ENCODE results near the gene KIF1C. TPM values are rescaled to one million over a fixed set of nuclear protein-coding genes. Genes with fewer than 3 reads are reported as not detected.

The KIF1C gene
- total RNA-seq, 1 donor from 2014 or later: 68.4 TPM

Other genes starting within 250 kb of the KIF1C start
- not detected in 2 replicates for gene TM4SF5, start 226.1 kb upstream of the KIF1C start, total RNA-seq
- gene VMO1, start 211.6 kb upstream of the KIF1C start, total RNA-seq: not detected in 2 replicates
- gene GLTPD2, start 209.0 kb upstream of the KIF1C start, total RNA-seq: not detected in 2 replicates
- gene PSMB6, start 201.8 kb upstream of the KIF1C start, total RNA-seq: 205 and 208 TPM in 2 replicates
- gene PLD2, start 190.8 kb upstream of the KIF1C start, total RNA-seq: 16.7 and 22.2 TPM in 2 replicates
- gene MINK1, start 164.6 kb upstream of the KIF1C start, total RNA-seq: 66.5 and 67.5 TPM in 2 replicates
- gene C17orf107, start 98.4 kb upstream of the KIF1C start, total RNA-seq: 1.3 and 1.8 TPM in 2 replicates
- 0.52 and 0.61 TPM in 2 replicates for gene CHRNE, start 94.9 kb upstream of the KIF1C start, total RNA-seq
- not detected in 2 replicates for gene GP1BA, start 65.7 kb upstream of the KIF1C start, total RNA-seq
- gene SLC25A11, start 57.9 kb upstream of the KIF1C start, total RNA-seq: 111 and 116 TPM in 2 replicates
- gene RNF167, start 57.7 kb upstream of the KIF1C start, total RNA-seq: 138 and 140 TPM in 2 replicates
- 1,423 and 1,429 TPM in 2 replicates for gene PFN1, start 49.4 kb upstream of the KIF1C start, total RNA-seq
- 42.5 and 44.5 TPM in 2 replicates for gene ENO3, start 46.8 kb upstream of the KIF1C start, total RNA-seq
- gene SPAG7, start 30.1 kb upstream of the KIF1C start, total RNA-seq: 66.5 and 69.5 TPM in 2 replicates
- 98.5 and 103 TPM in 2 replicates for gene CAMTA2, start 10.3 kb upstream of the KIF1C start, total RNA-seq
- 0.34 and 0.37 TPM in 2 replicates for gene INCA1, start 428 bp upstream of the KIF1C start, total RNA-seq
- 0.20 and 0.23 TPM in 2 replicates for gene SLC52A1, start 37.5 kb downstream of the KIF1C start, total RNA-seq
- gene ZFP3, start 80.5 kb downstream of the KIF1C start, total RNA-seq: 1.9 and 2.0 TPM in 2 replicates
- 17.3 and 19.3 TPM in 2 replicates for gene ZNF232, start 113.9 kb downstream of the KIF1C start, total RNA-seq
- 0.03 and 0.05 TPM in 2 replicates for gene USP6, start 118.1 kb downstream of the KIF1C start, total RNA-seq
- 8.5 and 8.8 TPM in 2 replicates for gene ZNF594, start 193.9 kb downstream of the KIF1C start, total RNA-seq
- not detected in 2 replicates for gene SCIMP, start 236.9 kb downstream of the KIF1C start, total RNA-seq